Measurements from ENCODE around the gene DNALI1.

Gene DNALI1

DNA sequence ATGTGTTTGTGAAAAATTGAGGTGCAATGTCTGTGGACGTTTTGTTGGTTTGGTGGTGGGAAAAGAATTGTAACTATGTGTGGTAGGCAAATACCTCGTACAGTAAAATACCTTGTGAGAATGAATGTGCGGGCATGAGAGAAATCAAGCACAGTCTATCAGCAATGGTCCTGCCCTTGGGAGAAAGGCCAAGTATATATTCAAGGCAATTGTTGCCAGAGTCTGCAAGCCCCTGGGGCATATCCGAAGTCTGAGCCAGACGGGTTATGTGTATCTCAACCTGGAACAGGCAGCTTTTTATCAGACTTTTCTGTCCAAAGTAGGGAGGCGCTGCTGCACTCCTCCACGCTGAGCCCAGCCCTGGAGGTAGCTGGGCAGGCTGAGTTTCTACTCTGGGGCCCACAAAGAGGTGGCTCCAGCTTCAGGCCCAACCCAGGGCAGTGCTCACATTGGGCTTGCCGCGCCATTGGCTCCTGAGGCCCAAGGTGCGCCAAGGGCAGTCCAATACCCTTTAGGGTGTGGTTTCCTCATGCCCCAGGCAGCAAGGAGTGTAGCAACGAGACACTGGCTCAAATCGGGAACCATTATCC, 48.4 kb downstream of the DNALI1 start:
- no peak for DNase-seq

DNA sequence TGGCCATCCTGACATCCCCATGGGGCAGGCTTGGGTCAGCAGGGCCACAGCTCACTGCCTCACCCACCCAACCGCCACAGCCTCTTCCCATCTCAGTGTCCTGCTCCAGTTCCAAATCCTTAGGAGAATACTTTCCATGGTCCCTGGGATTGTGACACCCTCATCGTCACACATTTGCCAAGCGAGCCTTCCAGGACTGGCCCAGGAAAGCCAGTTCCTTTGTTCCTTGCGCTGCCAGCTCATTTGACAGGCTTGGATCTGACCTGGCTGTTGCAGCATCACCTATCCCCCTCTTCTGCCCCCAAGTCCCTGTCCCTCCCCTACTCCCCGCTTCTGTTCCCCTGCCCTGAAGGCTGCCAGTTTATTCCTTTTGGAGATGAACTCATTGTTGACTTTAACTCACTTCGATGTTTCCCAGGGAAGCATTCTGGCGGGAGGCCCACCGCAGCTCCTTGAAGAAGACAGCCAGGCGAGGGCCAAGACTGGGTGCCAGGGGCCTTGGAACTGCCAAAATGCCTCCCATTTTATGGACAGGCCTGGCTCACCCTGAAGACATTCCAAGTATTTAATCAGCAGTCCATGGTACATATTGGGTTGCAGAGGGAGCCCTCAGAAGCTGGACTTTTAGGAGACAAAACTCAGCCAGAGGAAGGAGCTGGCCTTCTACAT, 49.2 kb downstream of the DNALI1 start:
- no peak for DNase-seq

DNA sequence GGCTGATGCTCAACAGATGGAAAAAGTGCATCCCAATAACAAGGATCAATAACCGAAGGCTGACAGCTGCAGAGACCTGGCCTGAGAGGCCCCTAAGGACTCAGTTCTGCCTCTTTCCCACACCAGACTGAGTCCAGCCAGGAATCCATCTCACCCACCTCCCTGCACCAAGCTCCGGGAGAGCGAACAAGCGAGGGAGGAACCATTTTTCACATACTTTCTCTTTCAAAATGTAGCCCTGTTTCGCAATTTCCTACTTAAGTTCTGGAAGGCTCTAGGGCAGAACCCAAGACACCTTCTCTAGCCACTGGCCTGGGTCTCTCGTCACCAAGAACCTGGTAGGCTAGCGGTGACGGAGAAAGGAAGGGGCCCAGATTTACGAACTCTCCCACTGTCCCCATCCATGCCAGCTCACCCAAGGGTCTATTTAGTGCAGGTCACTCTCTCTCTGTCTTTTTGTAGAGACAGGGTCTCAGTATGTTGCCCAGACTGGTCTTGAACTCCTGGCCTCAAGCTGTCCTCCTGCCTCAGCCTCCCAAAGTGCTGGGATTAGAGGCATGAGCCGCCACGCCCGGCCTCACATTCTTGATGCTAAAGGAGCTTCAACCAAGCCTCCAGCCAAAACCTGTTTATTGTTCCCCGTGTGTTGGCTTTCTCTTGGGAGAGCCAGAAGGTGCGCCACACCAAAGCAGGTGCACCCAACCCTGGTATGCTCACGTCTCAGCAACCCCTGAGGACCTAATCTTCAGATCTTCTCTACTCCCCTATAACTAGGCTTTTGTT, 49.9 kb downstream of the DNALI1 start:
- no peak for DNase-seq

DNA sequence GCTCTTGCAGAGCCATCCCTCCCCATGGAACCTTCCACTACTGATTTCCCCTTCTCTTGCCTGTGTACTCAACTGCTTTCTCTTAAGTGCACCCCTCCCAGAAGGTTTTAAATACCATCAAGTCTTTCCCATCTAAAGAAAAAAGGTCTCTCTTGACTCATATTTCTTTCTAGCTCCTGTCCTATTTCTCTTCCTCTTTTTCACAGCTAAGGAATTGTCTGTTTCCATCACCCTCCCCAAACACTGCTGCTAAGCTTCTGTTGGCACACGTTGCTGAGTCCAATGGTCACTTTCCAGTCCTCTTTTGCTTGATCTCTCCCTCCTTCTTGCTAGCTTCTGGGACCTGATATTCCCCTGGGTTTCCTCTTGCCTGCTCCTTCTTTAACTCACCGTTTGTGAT, 52.3 kb downstream of the DNALI1 start:
- DNase-seq, result no peak

DNA sequence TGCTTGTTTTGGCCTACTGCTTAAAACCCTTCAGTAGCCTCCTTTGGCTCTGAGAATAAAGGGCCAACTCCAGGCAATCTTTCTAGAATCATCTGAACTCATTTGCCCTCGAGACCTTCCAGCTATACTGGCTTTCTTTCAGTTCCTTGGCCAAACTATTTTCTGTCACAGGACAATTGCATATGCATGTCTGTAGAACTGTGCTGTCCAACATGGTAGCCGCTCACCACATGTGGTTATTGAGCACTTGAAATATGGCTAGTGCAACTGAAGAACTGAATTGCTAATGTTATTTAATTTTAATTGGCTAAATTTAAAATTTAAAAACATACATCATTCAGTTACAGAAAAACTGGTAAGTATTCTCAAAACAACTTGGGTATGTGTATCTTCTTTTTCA, 53.3 kb downstream of the DNALI1 start:
- no peak for DNase-seq

DNA sequence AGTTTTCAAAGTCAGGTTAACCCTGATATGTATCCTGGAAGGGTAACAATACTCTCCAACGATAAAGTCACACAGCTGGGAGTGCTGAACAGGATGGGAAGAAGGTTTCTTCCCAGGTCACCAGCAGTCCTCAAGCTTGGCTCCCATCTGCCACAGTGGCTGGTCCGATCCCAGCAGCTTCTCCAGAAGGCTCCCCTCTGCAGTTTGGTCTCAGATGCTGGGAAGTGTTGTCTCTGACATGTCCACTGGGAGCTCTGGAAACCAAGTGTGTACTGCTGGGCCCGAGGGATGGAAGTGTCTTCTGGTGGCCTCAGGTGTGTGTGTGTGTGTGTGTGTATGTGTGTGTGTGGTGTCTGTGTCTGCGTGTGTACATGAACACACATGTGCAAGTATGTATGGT, 55.4 kb downstream of the DNALI1 start:
- DNase-seq, result no peak

DNA sequence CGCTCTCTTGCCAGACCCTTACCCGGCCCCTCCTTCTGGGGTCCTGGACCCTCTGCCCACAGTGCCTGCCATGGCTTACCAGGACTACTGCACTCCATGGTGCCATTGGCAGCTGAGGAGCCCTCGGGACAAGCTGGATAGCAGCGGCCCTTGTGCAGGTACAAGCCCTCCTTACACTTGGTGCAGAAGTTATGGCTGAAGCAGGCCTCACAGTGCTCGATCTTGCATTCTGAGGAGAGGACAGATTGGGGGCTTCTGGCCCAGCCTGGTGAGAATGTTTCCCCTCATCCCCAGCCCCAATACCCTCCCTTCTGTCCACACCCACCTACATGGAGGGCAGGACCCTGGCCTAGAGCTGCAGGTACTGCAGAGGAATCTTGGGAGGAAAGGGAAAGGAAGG, 57.4 kb downstream of the DNALI1 start:
- no peak for DNase-seq

DNA sequence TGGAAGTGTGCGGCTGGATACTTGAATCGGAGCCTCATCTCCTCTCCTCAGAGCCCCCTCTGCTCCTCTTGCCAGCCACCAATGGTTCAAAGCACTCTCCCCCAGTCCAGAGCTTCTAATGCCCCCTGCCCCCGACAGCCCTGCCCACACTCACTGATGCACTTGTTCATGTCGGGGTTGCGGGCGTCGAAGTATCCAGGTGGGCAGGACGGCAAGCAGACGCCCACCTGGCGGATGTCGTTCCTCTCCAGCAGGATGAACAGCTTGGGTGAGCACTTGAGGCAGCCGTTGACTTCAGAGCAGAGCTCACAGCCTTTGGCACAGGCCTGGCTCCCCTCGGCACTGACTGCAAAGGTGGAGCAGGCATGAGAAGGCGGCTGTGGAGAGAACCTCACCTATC, 59.6 kb downstream of the DNALI1 start:
- DNase-seq, result no peak

Data from NCI-H748 treated with DMSO at 0.1 percent for 48 hours (cell line).